OCI-LY7 (cell line): Measurements from ENCODE around the gene NCS1.

Experiments
- CTCF ChIP-seq: fragments of 200-600 bp; sonication (generic); conservative IDR thresholded peaks from 2 replicates; pipeline ENCODE4 v1.5.1; 2014; ENCODE audit warnings: mild to moderate bottlenecking, antibody characterized with exemption, low read length, moderate library complexity, mixed read lengths
- EZH2phosphoT487 ChIP-seq: fragments of 200-600 bp; sonication (generic); IDR thresholded peaks from 2 replicates; pipeline ENCODE4 v1.6.1; 2018; ENCODE audit warnings: low read depth, borderline replicate concordance, mild to moderate bottlenecking, mixed run types, antibody characterized with exemption, low read length, moderate library complexity, mixed read lengths

GRCh38 chr9:130233587-130233945 is 61.4 kb downstream of the NCS1 start:
- TF ChIP-seq CTCF (no peak), EZH2phosphoT487 (no peak)
